ENCODE results near the gene SFTA2. TPM values are rescaled to one million over a fixed set of nuclear protein-coding genes. Genes with fewer than 3 reads are reported as not detected.

SFTA2 gene
- total and polyA plus RNA-seq, 2 donors (not counting 1 experiment from before 2014, with no cell fraction given), result not detected

GRCh38 chr6:30888816-30889495, 43.0 kb downstream of the SFTA2 start:
- TF ChIP-seq, protein P1, sequence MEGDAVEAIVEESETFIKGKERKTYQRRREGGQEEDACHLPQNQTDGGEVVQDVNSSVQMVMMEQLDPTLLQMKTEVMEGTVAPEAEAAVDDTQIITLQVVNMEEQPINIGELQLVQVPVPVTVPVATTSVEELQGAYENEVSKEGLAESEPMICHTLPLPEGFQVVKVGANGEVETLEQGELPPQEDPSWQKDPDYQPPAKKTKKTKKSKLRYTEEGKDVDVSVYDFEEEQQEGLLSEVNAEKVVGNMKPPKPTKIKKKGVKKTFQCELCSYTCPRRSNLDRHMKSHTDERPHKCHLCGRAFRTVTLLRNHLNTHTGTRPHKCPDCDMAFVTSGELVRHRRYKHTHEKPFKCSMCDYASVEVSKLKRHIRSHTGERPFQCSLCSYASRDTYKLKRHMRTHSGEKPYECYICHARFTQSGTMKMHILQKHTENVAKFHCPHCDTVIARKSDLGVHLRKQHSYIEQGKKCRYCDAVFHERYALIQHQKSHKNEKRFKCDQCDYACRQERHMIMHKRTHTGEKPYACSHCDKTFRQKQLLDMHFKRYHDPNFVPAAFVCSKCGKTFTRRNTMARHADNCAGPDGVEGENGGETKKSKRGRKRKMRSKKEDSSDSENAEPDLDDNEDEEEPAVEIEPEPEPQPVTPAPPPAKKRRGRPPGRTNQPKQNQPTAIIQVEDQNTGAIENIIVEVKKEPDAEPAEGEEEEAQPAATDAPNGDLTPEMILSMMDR (IDR thresholded peaks at IDR 0.05), result no peak
- H3K4me1 ChIP-seq (ENCODE audit: control insufficient read depth in 2 of 2, insufficient read depth in 2 of 2, low read length in 2 of 2), result peaks cover 24 to 26% of the 10 kb centered on the region in 2 donors
- Mint-ChIP-seq H3K4me3 (no peak overlapping the region), H3K9me3 (ENCODE audit: insufficient read depth) (no peaks in the 10 kb centered on the region), H3K27ac (no peak overlapping the region), H3K27me3 (no peaks in the 10 kb centered on the region), H3K4me1 (peaks cover 29% of the 10 kb centered on the region)
- no peaks in the 10 kb centered on the region for H3K9me3 ChIP-seq (ENCODE audit: control extremely low read depth in 1 of 3, control insufficient read depth in 2 of 3, insufficient read depth in 1 of 3, low read length in 2 of 3)
- H3K9ac ChIP-seq (ENCODE audit: low read length), result no peak overlapping the region
- over 99% methylated on average over 17 of the region's 18 CpGs for WGBS (ENCODE audit: insufficient coverage)
- POLR2A ChIA-PET, result interaction anchor here (0.7 kb wide), 1 partner anchor 347 kb away, joined by 3 read pairs; no protein-coding TSS in a partner anchor
- intact Hi-C loops (cut with micrococcal nuclease), result no loop called here
- H3K27ac ChIP-seq (ENCODE audit: low read length in 2 of 2), result no peak overlapping the region
- H3K27me3 ChIP-seq (replicated peaks in 1 of 4; ENCODE audit: control extremely low read depth in 1 of 4, control insufficient read depth in 3 of 4, insufficient read depth in 4 of 4, low read length in 3 of 4), result no peaks in the 10 kb centered on the region
- H3K36me3 ChIP-seq (replicated peaks in 1 of 2; ENCODE audit: control extremely low read depth in 1 of 2, control insufficient read depth in 1 of 2, extremely low read depth in 1 of 2, insufficient read depth in 2 of 2, low read length in 1 of 2), result peaks cover 0 to 42% of the 10 kb centered on the region in 2 experiments
- H4K20me1 ChIP-seq (ENCODE audit: control insufficient read depth, insufficient read depth, low read length, poor library complexity, severe bottlenecking), result peaks cover 68% of the 10 kb centered on the region
- no peak for DNase-seq
- CTCF ChIA-PET, result interaction anchor here (0.6 to 2.0 kb wide), 7 partner anchors 12 to 220 kb away, joined by 3 to 8 read pairs (median 4); partner anchors contain the start of gene VARS2
- peaks cover 72% of the 10 kb centered on the region for H3K79me2 ChIP-seq (ENCODE audit: control insufficient read depth, insufficient read depth, low read length)
- H3K4me3 ChIP-seq (ENCODE audit: control extremely low read depth in 1 of 5, extremely low read depth in 1 of 5, insufficient read depth in 1 of 5, low read depth in 2 of 5, low read length in 4 of 5), result no peak overlapping the region
- no peak for ATAC-seq (ENCODE audit: low read depth)
- no peak overlapping the region for H3K4me2 ChIP-seq (replicated peaks; ENCODE audit: low read depth, low read length, poor library complexity, severe bottlenecking)
- no peak overlapping the region for H2AFZ ChIP-seq (ENCODE audit: insufficient read depth, low read depth, low read length, poor library complexity, severe bottlenecking)

GRCh38 chr6:30887901-30888815, 43.8 kb downstream of the SFTA2 start:
- Histone ChIP-seq H3K36me3 (replicated peaks in 1 of 2; ENCODE audit: control extremely low read depth in 1 of 2, control insufficient read depth in 1 of 2, extremely low read depth in 1 of 2, insufficient read depth in 2 of 2, low read length in 1 of 2) (peaks cover 0 to 40% of the 10 kb centered on the region in 2 experiments), H3K79me2 (ENCODE audit: control insufficient read depth, insufficient read depth, low read length) (peaks cover 72% of the 10 kb centered on the region), H3K4me3 (ENCODE audit: control extremely low read depth in 1 of 5, extremely low read depth in 1 of 5, insufficient read depth in 1 of 5, low read depth in 2 of 5, low read length in 4 of 5) (no peak overlapping the region), H3K4me2 (replicated peaks; ENCODE audit: low read depth, low read length, poor library complexity, severe bottlenecking) (peak overlapping the region; percentile 17), H4K20me1 (ENCODE audit: control insufficient read depth, insufficient read depth, low read length, poor library complexity, severe bottlenecking) (peaks cover 62% of the 10 kb centered on the region), H3K4me1 (ENCODE audit: control insufficient read depth in 2 of 2, insufficient read depth in 2 of 2, low read length in 2 of 2) (peaks cover 32 to 33% of the 10 kb centered on the region in 2 donors), H3K27ac (ENCODE audit: low read length in 2 of 2) (no peak overlapping the region), H3K27me3 (replicated peaks in 1 of 4; ENCODE audit: control extremely low read depth in 1 of 4, control insufficient read depth in 3 of 4, insufficient read depth in 4 of 4, low read length in 3 of 4) (no peaks in the 10 kb centered on the region), H2AFZ (ENCODE audit: insufficient read depth, low read depth, low read length, poor library complexity, severe bottlenecking) (no peak overlapping the region), H3K9ac (ENCODE audit: low read length) (no peak overlapping the region), H3K9me3 (ENCODE audit: control extremely low read depth in 1 of 3, control insufficient read depth in 2 of 3, insufficient read depth in 1 of 3, low read length in 2 of 3) (no peaks in the 10 kb centered on the region)
- ATAC-seq (ENCODE audit: low read depth), result no peak
- Mint-ChIP-seq H3K27ac (no peak overlapping the region), H3K4me3 (no peak overlapping the region), H3K27me3 (no peaks in the 10 kb centered on the region), H3K9me3 (ENCODE audit: insufficient read depth) (no peaks in the 10 kb centered on the region), H3K4me1 (peaks cover 36% of the 10 kb centered on the region)
- CTCF ChIA-PET, result interaction anchor here (1.0 to 2.2 kb wide), 5 partner anchors 11 to 67 kb away, joined by 3 to 8 read pairs (median 4); partner anchors contain the start of gene VARS2
- WGBS (ENCODE audit: insufficient coverage), result 100% methylated on average over 1 of the region's 6 CpGs
- TF ChIP-seq, protein P1 (IDR thresholded peaks at IDR 0.05), result no peak
- no peak for TF ChIP-seq EZH2 (IDR thresholded peaks at IDR 0.05; ENCODE audit: borderline replicate concordance, insufficient read depth, low read depth, low read length, poor library complexity, severe bottlenecking)
- POLR2A ChIA-PET, result no interaction called here
- intact Hi-C loops (cut with micrococcal nuclease), result no loop called here
- DNase-seq, result no peak

Data from B cell (primary cell).